Coronary artery (tissue), 2 donors: ENCODE data around the gene APOM.

Experiments
- DNase-seq: peaks from one replicate; pipeline ENCODE4 v3.0.0-alpha.2; 2017; ENCODE audit warnings: low spot score
- H3K27ac ChIP-seq, 2 donors: fragments of 200-600 bp; sonication (generic); one replicate each; pipeline ENCODE4 v1.5.1; 2016 to 2019
- H3K4me3 ChIP-seq: fragments of 200-600 bp; sonication (generic); 2 replicates; pipeline ENCODE4 v1.5.1; 2016; ENCODE audit warnings: mild to moderate bottlenecking, moderate library complexity
- TF ChIP-seq, protein P1 (sequence below): fragments of 200-600 bp; sonication (generic); IDR thresholded peaks from one replicate; pipeline ENCODE4 v1.5.1; 2019; ENCODE audit warnings: antibody characterized with exemption

The APOM gene

DNA sequence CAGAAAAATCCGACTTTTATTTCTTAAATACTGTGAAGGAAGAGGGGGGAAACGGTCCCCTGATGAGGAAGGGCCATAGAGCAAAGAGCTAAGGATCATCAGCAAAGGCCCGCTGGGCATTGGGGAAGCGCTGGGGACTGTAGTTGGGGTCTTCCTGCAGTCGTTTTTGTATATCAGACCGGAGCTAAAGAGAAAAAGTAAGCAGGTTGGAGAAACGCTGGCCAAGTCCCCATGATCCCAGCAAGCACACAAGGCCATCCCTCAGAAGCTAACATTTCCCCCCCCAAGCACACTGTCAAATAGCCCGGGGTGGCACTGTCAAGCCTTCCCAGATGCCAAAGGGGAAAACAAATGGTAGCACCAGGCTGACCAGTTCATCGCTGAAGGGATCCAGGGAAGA, 16.7 kb upstream of the APOM start:
- H3K4me3 ChIP-seq, result no peak overlapping the region
- TF ChIP-seq, protein P1, sequence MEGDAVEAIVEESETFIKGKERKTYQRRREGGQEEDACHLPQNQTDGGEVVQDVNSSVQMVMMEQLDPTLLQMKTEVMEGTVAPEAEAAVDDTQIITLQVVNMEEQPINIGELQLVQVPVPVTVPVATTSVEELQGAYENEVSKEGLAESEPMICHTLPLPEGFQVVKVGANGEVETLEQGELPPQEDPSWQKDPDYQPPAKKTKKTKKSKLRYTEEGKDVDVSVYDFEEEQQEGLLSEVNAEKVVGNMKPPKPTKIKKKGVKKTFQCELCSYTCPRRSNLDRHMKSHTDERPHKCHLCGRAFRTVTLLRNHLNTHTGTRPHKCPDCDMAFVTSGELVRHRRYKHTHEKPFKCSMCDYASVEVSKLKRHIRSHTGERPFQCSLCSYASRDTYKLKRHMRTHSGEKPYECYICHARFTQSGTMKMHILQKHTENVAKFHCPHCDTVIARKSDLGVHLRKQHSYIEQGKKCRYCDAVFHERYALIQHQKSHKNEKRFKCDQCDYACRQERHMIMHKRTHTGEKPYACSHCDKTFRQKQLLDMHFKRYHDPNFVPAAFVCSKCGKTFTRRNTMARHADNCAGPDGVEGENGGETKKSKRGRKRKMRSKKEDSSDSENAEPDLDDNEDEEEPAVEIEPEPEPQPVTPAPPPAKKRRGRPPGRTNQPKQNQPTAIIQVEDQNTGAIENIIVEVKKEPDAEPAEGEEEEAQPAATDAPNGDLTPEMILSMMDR, result no peak
- DNase-seq, result no peak
- no peak overlapping the region for H3K27ac ChIP-seq

DNA sequence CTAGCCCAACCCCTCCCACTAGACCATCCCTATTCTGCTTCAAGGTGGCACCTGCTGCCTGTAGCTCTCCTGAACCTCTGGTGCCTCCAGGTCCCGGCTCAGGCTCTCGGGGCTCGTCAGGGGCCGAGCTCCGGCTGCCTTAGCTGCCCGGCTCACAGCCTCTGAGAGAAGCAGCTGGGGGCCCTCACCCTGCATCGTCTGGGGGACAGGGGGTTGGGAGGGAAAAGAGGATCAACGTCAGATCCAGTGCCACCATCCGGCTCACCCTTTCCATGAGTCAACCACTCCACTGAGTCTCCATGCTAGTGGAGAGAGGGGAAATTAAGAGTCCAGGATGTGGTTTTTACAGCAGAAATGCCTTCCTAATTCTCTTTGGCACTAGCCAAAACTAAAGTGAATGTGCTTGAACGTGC, 16.2 kb upstream of the APOM start:
- H3K27ac ChIP-seq, result no peak overlapping the region
- TF ChIP-seq, protein P1, result no peak
- no peak for DNase-seq
- no peak overlapping the region for H3K4me3 ChIP-seq

DNA sequence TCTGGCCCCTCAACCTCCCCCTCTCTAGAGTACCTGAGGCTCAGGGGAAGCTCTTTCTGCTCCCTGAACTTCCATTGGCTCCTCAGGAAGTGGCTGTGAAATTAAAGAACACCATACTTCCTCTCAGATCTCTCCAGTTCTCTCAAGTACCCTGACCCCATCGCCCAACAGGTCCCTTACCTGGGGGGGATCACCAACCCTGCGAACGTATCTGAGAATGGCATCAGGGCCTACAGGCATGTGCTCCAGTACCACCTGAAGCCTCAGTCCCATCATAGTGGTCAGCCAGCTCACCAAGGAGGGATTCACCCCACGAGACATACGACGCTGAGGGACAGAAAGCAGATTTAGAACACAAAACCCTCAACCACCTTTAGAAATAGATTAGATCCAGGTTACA, 15.1 kb upstream of the APOM start:
- Histone ChIP-seq H3K27ac (no peak overlapping the region), H3K4me3 (no peak overlapping the region)
- TF ChIP-seq, protein P1, result no peak
- DNase-seq, result no peak

DNA sequence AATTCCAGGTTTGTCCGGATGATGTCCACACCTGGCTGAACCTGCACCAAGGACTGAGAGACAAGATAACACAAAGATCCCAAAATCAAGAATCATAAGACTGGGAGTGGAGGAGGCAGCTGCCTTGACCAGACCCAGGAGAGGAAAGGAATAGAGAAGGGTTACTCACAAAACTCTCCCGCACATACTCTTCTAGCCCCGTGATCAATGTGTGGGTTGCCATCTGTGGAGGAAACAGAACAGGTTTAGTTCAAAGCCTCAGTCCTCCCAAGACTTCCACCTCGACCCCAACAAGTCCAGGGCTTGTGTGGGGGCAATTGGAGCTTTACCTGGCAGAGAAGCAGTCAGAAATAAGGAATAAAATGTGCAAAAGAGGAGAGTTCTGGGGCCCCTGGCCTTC, 14.3 kb upstream of the APOM start:
- no peak overlapping the region for H3K4me3 ChIP-seq
- no peak overlapping the region for H3K27ac ChIP-seq
- TF ChIP-seq, protein P1, result no peak
- no peak for DNase-seq

DNA sequence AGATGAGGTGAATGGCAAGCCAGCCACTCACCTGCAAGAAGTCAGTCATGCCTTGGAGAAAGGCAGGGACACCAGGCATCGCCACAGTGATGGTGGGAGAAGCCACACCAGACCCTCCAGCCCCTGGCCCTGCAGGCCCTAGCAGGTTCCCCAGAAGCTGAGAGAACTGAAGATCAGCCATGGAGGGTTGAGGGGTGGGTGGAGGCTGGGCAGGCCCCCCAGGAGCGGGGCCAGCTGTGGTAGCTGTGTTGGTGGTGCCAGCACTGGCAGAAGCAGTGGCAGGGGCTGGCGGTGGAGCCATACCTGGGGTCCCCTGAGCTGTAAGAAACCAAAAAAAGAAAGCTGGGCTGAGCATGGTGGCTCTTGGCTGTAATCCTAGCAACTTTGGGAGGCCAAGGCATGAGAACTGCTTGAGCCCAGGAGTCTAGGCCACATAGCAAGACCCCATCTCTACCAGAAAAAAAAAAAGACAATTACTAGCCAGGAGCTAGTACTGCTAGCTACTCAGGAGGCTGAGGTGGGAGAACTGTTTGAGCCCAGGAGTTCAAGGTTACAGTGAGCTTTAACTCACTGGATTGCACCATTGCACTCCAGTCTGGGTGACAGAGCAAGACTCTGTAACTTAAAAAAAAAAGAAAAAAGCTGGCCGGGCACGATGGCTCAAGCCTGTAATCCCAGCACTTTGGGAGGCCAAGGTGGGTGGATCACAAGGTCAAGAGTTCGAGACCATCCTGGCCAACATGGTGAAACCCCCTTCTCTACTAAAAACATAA, 12.7 kb upstream of the APOM start:
- Histone ChIP-seq H3K4me3 (no peak overlapping the region), H3K27ac (no peak overlapping the region)
- DNase-seq, result no peak
- TF ChIP-seq, protein P1, result no peak

DNA sequence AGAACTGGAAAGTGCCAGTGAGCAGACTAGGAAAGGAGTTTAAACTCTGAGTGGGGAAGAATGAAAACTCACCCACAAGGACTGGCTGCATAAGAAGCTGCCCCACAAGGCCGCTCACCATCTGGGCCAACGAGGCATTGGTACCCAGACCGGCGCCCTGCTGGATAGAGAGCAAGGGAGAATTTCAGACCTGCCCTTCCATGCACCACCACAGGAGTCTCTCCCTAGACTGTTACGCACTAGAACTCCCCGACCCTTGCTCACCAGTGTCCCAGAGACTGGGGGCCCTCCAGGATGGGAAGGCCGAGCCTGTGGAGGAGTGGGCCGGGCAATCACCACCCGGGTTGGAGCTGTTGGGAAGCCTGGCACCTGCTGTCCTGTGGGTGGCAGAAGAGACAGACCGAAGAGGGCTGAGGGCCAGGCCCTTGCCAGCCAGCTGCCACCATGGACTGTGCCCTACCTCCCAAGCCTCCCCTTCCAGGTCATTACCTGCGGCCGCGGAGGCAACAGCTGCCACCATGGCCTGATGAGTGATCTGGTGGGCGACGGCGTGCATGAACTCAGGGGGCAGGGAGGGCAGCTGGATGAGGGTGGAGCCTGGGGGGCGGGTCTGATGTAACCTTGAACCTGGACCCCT, 11.8 kb upstream of the APOM start:
- no peak for DNase-seq
- H3K27ac ChIP-seq, result no peak overlapping the region
- H3K4me3 ChIP-seq, result no peak overlapping the region
- TF ChIP-seq, protein P1, result no peak

DNA sequence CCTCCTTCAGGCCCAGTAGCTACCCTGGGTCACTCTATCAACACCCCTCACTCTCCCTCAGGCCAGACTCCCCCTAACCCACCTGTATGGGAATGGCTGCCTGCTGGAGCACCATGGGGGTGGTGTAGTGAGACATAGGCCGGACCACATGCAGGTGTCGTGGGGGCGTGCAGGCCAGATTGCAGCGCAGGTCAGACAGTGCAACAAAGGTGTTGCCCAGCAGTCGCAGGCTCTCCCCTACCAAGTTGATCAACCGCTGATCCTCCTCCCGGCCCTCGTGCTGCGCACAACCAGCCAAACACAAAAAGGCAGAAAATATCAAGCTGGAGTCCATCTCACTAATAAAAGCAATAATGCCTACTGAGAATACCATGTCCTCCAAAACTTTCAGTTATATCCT, 10.4 kb upstream of the APOM start:
- TF ChIP-seq, protein P1, result no peak
- no peak for DNase-seq
- no peak overlapping the region for H3K27ac ChIP-seq
- H3K4me3 ChIP-seq, result no peak overlapping the region
